ENCODE results near the gene CDC42EP5.

Gene CDC42EP5

DNA sequence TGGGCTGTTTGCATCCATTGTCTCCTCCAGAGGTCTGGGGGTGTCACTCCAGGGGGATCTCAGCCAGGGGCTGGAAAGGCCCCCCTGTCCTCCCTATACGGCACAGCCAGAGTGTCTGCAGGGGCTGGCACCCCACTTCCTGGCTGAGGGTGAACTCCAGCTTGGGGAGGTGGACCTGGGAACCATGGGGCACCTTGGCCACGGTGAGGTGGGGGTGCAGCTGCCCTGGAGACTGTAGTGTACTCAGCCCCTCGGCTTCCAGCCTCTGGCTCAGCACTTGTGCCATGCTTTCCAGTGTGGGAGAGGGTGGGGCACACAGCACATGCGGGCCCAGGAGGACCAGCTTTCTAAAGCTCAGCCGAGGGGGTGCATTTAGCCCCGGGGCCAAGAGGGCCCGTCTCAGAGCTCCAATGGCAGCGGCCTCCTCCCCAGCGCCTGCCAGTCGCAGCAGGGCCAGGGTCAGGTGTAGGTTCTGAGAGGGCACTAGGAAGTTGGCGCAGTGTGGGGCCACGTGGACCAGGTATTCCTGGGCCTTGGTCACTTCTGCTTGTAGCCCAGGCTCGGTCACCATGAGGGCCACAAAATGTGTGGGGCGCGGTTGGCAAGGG is 10.9 kb downstream of the CDC42EP5 start:
- DNase-seq (ENCODE audit: low read depth) = no peak

DNA sequence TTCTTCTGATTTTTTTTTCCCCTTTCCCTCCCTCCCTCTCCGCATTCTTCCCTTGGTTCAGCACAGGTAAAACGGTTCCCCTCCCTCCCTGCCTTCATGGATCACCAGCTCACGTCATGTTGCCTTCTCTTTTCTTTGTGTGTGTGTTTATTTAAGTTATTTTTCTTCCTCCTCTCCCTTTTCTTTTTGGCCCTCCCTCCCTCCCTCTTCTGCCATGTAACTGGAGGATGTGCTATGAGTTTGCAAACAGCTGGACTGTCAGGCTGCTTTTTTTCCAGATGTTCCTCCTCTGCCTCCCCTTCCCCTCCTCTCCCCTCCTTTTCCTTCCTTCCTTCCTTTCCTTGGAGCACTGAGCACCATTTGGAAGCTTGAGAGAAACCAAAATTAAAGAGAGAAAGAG is 11.5 kb downstream of the CDC42EP5 start:
- no peak for DNase-seq (ENCODE audit: low read depth)

DNA sequence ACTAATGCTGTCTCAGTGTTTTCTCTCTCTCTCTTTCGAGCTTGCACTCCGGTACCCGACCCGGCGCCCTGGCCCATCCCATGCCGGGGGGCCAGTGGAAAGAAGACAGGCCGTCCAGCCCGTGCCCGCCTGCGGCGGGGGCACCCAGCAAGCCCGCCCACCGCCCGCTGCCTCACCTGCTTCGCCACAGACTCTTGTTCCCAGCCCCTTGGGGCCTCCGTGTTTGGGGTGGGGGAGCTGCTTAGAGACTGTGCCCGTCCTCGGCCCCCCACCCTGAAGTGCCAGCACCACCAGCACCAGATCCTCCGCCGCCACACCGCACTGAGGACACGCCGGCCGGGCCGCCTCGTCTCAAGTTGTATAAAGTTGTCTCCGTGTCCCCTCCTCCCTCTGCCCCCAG is 11.9 kb downstream of the CDC42EP5 start:
- DNase-seq (ENCODE audit: low read depth) = no peak

DNA sequence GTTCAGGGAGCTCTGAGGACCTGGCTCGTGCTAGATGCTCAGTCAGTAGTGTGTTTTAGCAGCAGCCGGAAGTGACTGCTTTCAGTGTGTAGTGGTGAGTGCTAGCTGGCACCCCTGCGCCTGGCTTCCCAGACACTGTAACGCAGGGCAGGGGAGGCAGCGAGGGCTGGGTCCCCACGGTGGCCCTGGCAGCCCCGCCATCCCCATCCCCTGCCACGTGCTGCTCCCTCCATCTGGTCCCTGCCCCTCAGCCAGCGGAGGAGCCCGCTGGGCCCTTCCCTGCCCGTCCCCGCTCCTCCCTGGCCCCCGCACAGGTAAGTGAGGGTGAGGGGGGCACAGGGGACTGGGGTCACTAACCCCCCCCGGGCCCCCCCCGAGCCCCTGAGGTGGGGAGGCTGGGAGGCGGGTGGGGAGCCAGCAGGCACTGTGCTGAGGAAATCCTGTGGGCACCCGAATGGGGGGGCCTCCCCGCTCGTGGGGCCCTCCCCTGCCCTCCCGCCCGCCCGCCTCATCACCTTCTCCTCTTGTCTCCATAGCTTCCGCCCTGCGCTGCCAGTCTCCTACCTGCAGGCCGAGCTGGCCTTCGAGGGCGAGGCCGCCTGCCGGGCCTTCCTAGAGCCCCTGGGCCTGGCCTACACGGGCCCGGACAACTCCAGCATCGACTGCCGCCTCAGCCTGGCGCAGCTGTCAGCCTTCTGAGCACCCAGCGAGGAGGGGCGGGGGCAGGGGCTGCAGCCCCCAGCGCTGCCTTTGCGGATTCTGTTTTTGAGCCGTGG is 12.7 kb downstream of the CDC42EP5 start:
- no peak for DNase-seq (ENCODE audit: low read depth)

DNA sequence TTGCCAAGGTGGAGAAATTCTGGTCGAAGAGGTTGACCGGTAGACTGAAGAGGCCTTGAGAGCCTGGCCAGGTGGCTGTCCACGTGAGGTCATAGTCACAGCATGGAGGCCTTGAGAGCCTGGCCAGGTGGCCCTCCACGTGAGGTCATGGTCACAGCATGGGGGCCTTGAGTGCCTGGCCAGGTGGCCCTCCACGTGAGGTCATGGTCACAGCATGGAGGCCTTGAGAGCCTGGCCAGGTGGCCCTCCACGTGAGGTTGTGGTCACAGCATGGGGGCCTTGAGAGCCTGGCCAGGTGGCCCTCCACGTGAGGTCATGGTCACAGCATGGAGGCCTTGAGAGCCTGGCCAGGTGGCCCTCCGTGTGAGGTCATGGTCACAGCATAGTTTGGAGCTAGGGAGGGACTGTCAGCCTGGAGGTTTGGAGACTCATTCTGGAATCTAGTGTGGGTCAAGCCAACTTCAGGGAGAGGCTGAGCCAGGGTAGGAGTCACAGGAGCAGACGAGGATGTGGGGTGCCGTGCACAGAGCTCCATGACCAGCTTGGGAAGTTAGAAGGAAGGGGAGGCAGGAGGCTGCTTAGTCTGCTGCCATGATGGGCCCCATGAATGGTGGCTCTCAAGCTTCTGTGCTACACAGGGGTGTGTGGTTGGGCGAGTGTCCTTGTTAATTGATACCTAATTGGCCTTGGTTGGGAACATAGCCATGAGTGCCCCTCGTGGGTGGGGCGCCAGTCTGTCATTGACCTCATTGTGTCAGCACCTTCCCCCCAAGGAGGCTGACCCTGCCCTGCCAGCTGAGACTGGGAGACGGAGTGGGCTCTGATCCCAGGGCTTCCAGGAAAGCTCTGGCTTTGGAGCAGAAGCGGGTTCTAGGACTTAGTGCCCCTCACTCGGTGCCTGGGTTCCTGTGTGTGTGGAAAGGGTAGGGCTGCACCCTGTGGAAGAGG is 13.5 kb downstream of the CDC42EP5 start:
- DNase-seq (ENCODE audit: low read depth) = no peak

DNA sequence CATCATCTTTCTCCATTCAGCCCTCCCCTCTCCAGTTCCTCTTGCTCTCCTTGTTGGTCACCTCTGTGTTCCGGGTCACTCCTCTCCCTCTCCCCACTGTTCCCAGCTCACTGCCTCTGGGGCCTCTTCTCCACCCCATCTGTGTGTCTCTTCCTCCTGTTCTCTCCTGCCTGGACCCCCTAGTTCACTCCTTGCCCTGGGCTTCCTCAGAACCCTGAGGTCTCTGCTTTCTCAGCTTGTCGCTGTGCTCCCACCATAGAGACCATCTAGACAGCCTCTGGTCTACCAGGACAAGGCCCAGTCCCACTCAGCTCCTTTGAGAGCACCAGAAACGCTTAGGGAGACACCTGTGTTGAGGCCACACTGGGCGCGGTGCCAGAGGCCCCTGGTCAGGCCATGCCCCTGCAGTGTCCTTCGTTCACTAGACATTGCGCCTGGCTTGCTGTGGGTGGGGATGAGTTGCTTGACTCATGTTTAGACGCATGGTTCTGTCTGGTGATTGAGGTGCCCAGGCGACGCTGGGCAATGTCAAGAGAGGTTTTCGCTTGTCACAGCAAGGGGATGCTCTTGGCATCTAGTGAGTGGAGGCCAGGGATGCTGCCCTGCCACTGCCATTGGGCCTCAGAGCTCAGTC is 14.3 kb downstream of the CDC42EP5 start:
- no peak for DNase-seq (ENCODE audit: low read depth)

DNA sequence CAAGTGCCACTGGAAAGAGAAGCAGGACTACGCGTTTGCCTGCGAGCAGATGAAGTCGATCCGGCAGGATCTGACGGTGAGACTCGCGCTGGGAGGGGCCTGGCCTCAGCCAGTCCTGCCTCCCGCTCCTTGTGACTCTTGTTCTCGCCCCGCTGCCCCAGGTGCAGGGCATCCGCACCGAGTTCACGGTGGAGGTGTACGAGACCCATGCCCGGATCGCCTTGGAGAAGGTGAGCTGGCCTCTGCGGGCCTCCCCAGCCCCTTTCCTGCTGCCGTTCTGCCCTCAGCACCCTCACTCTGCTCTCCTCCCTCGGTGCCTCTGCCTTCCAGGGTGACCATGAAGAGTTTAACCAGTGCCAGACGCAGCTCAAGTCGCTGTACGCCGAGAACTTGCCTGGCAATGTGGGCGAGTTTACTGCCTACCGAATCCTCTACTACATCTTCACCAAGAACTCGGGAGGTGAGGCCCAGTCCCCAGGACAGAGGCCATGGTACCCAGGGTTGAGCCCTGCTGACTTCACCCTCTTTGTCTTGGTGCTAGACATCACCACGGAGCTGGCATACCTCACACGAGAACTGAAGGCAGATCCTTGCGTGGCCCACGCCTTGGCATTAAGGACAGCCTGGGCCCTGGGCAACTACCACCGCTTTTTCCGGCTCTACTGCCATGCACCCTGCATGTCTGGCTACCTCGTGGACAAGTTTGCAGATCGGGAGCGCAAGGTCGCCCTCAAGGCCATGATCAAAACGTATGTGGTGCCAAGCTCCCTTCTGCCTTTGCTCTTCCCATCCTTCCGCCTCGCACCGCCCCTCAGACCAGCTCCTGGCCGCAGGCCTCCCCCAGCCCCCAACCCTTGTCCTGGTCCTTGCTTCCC is 15.1 kb downstream of the CDC42EP5 start:
- DNase-seq (ENCODE audit: low read depth) = no peak

DNA sequence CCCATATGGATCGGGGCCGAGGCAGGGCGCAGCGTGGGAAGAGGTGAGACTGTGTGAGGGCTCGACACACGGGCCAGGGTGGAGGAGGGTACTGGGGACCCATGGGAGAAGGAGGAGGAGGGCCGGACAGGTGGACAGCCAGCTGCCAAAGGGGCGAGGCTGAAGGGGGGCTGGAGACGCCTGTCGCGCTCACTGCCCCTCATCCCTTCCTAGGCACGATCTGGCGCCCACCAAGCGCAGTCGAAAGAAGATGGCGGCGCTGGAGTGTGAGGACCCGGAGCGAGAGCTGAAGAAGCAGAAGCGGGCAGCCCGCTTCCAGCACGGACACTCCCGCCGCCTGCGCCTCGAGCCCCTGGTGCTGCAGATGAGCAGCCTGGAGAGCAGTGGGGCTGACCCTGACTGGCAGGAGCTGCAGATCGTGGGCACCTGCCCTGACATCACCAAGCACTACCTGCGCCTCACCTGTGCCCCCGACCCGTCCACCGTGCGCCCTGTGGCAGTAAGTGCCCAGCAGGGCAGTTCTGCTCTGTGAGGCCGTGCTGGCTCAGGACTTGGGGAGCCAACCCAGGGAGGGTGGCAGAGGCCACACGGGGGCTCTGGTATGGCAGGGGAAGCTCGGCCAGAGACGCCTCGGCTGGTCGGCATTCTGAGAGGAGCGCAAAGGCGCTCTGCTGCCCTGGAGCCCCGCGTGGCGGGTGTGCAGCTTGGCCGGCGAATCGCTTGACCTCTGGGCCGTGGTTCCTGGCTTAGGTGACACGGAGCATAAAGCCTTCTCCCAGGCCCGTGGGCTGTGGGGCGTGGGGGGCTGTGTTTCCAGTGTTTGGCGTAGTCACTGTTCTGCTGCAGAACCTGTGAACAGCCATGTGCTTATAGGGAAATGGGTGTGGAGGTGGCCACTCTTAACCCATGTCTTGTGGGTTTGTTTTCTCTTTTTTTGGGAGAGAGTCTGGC is 16.4 kb downstream of the CDC42EP5 start:
- no peak for DNase-seq (ENCODE audit: low read depth)

DNA sequence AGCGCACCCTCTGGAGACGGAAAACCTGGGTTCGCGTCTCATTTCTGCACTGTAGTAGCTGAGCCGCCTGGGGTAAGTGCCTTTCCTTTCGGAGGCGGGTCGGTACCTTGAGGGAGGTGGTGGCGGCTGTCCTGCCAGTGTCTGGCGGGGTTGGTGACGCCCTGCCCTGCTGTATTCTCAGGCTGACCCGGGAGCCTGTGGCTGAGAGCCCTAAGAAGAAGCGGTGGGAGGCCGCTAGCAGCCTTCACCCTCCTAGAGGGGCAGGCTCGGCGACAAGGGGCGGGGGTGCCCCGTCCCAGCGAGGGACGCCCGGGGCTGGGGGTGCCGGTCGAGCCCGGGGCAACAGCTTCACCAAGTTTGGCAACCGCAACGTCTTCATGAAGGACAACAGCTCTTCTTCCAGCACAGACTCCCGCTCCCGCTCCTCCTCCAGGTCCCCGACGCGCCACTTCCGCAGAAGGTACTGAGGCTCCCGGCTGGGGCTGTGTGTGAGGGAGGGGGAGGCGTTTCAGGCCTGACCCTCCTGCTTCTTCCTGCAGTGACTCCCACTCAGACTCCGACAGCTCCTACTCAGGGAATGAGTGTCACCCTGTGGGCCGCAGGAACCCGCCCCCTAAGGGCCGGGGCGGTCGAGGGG is 17.2 kb downstream of the CDC42EP5 start:
- DNase-seq (ENCODE audit: low read depth) = no peak

DNA sequence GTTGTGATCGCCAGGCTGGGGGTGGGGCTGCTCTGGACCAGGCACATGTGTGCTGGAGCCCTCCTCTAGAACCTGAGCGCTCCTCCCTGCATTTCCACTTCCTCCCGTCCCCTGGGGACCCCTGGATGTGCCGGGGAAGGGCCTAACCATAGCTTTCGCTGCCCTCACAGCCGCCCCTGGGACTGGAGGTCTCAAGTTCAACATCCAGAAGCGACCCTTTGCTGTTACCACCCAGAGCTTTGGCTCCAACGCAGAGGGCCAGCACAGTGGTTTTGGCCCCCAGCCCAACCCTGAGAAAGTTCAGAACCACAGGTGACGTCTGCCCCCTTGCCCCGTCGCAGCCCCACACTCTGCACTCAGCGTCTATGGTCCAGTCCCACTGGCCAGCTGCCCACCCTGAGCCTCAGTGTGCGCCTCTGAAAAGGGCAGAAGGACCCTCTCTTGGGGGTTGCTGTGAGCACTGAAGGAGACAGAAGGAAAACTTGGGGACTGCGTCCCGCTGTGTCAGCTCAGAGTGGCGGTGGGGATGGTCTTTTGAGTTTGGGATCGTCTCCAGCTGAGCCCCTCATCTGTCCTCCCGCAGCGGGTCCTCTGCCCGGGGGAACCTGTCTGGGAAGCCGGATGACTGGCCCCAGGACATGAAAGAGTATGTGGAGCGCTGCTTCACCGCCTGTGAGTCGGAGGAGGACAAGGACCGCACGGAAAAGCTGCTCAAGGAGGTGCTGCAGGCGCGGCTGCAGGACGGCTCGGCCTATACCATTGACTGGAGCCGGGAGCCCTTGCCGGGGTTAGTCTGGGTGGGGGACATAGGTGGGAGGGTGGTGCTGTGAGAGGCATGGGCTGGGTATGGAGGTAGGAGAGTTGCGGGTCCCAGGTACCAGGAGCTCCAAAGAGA is 18.1 kb downstream of the CDC42EP5 start:
- no peak for DNase-seq (ENCODE audit: low read depth)

DNA sequence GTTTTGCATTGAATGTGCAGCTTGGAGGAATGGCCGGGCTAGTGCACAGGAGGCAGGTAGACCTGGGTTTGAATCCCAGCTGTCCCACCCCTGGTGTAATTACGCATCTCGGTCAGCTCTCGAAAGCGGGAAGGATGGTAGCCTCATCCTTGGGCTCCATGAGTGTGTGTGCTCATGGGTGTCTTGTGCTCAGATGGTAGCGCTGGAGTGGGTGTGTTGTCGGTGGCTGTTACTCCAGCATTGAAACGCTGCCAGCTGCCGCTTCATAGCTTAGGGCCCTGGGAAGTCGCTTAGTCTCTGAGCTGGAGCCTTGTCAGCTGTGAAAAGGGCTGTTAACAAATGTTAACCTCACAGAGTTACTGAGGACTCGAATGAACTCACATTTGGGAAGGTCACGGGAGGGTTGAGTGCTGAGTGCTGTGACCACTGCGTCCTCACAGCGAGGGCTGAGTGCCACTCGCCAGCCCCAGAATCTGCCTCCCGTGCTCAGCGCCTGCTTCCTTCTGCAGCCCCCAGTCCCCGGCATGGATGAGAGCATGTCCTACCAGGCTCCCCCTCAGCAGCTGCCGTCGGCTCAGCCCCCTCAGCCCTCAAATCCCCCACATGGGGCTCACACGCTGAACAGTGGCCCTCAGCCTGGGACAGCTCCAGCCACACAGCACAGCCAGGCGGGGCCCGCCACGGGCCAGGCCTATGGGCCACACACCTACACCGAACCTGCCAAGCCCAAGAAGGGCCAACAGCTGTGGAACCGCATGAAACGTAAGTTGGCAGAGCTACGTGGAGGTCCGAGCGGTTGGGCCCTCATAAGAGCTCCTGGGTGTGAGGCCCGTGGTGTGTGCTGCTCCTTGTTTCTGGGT is 18.9 kb downstream of the CDC42EP5 start:
- DNase-seq (ENCODE audit: low read depth) = no peak

DNA sequence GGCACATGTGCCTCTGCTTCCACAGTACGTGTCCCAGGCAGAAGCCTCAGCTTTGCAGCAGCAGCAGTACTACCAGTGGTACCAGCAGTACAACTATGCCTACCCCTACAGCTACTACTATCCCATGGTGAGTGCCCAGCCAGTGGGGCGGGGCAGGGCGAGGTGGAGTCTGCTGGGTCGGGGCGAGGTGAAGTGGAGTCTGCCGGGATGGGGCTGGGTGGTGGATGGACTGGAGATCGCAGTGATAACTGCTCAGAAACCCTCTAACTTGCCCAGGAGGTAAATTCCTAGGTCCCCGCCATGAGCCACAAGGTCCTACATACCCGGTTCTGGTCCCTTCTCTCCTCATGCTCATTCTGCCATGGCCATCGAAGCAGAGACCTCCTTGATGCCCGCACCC is 20.5 kb downstream of the CDC42EP5 start:
- DNase-seq (ENCODE audit: low read depth) = no peak

DNA sequence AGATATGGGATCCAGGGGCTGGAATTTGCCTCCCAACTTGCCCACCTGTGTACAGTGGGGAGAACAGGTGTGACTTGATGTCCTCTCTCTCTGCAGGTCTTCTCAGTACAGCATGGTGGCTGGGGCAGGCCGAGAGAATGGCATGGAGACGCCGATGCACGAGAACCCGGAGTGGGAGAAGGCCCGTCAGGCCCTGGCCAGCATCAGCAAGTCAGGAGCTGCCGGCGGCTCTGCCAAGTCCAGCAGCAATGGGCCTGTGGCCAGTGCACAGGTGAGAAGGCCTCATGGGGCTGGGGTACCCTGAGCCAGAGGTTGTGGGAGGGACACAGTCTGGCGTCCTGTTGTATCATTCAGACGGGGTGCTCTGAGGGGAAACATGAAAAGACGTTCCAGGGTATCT is 21.1 kb downstream of the CDC42EP5 start:
- DNase-seq (ENCODE audit: low read depth) = no peak

DNA sequence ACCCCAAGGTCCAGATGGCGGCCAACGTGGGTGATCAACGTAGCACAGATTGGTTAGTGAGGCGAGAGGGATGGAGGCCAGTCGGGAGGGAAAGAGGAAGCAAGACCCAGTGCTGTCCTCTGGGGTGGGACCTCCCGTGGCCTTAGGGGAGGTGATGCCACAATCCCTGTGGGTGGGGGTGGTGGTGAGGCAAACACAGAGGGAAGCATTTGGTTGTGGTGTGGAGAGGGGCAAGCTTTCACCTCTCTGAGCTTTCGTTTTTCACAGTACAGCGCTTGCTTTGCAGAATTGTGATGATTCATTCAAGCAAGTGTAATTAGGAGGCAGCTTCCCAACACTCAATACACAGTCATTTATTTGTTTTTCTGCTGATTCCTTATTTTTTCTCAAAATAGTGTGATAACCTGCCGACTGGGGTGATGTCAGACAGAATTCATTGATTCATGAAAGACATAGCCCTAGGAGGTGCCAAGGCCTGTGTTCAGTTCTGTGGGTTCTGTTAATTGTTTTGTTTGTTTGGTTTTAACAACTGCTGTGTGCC is 21.7 kb downstream of the CDC42EP5 start:
- no peak for DNase-seq (ENCODE audit: low read depth)

DNA sequence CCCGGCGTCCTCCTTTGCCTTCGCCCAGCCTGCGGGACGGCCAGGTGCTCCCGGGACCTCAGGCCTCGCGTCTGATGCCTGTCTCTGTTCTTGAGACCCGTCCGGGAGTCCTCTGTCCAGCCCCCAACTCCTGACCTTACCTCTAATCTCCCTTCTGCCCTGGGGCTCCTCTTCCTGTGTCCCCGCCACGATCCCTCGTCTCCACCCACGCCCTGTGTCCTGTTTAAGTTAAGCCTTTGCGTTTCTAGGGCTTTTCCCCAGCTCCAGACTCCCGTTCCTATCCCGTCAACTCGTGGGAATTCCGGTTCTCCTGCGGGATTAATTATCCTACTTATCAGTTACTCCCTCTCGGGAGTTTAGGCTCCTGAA is 23.4 kb downstream of the CDC42EP5 start:
- no peak for DNase-seq (ENCODE audit: low read depth)

DNA sequence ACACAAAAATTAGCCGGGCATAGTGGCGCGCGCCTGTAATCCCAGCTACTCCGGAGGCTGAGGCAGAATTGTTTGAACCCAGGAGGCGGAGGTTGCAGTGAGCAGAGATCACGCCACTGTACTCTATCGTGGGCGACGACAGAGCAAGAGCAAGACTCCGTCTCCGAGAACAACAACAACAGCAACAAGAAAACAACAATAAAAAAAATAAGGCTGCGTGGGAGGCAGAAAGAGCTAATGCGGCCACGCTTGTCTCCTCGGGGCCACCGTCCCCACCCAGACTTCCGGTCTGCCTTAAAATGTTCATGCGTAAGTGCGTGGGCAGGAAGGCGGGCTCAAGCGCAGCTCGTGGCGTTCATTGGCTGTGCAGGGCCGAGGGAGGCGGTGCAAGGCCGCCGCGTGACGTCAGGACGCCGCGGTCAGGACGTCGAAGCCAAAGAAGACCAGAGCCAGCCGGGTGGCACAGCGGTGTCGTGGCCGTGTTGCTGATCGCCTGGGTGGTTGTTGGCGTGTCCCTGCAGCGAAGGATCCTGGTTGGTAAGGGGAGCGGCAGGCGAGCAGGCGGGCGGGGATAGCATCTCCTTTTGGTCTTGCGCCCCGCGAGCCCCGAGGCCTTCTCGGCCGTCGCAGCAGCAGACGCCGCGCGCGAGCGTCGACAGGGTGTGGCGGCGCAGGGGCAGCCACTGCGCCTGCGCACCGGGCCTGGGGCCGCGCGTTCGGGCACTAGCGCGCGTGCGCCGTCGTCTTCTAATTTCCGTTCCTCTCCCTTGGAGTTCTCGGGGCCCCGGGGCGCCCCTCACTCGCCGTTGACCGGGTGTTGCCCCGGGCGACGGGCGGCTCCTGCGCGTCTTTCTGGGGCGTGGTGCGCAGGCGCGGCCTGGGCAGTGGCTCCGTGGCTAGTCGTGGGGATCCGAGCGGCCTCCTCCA is 24.1 kb downstream of the CDC42EP5 start, which contains the start of gene LENG8:
Gene LENG8 (plus strand): TSS at position 426 of the 927 bp plus-strand sequence. CDS start 2,146 bp downstream, outside the sequence.
- DNase-seq (ENCODE audit: low read depth) = peak; percentile 97
